ENCODE measurements around the gene KRT72.
"Not testable (repeated sequence)": the region's sequence is repeated elsewhere in the genome, so short reads cannot be mapped to it uniquely, and the experiment has no call there.

The KRT72 gene

DNA sequence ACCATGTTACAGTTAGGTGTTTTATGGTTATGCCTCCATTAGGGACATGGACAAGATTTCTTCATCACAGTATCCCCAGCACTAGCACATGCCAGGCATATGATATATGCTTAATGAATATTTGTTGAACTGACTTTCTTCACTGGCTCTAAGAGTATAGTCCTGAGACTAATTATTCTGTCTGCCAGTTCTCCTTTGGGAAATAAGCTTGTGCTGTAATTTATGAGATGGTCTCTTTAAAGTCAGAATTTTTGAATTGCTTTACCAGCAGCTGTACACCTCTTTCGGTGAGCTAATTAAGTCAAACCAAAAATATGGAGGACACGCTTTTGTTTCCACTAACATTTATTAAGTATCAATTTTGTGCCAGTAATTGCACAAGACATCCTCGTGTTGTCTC is 4.8 kb upstream of the KRT72 start:
- DNase-seq, result no peak

DNA sequence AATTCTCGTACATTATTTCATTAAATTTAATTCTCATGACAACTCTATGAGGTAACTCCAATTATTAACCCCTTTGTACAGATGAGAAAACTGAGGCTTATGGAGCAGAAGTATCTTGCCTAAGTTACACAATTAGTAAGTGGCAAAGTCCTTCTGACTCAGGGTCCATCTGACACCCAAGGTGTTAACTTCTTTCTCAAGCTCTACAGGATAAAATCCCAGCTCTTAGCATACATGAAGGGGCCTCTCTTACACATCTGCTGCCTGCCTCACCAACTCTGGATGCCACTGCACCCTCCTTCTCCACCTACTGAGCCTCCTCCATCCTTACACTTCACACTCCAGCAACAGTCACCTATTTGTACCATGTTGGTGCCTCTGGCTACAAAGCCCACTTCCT is 4.3 kb upstream of the KRT72 start:
- no peak for DNase-seq

DNA sequence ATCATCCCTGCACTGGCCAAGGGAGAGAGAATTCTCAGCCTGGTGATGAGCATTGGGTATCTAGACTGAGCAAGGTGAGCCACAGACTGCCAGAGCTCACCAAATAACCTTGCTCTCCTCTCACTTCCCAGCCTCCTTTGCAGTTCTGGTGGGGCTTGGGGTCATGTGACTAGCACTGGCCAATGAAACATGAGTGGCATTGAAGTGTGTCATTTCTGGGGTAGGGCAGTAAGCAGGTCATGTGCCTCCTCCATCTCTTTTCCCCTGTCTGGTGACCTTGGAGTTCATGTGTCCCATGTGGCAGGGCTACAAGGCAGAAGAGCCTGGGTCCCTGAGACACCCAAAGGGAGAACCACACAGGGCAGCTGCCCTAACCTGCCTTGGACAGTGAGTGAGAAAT is 3.6 kb upstream of the KRT72 start:
- DNase-seq, result peak; percentile 8

DNA sequence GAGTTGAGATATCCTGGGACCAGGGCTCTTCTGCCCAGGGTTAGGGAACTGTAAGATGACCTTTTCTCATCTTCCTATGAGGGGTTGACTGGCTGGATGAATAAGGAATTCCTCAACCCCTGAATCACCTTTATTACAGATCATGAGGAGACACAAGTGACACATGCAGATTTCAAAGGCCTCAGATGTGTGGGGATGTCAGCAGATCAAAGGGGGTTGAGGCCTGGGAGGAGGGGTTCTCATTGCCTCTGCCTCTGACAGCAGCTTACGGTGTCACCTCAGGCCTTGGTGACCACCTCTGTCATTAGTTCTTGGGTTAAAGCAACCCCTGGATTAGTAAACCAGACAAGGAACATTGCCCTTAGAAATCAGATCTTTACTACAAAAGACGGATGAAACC is 2.1 kb upstream of the KRT72 start:
- no peak for DNase-seq

DNA sequence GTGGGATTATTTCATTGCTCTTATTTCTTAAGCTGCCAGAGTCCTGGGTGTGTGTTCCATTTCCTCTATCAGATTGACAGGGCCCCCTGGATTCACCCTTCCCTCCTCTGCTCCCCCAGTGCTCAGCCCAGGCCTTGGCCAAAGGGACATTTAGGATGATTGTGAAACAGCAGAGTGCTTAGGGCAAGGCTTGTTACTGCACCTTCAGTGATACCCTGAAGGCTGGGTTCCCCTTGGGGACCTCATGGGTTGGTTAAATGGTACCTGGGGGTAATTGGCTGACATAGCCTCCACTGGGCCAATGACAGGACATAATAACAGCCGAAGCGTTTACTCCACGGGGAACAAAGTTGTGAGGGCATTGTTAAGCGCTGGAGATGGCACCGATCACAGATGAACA is 1.3 kb upstream of the KRT72 start:
- DNase-seq, result no peak

DNA sequence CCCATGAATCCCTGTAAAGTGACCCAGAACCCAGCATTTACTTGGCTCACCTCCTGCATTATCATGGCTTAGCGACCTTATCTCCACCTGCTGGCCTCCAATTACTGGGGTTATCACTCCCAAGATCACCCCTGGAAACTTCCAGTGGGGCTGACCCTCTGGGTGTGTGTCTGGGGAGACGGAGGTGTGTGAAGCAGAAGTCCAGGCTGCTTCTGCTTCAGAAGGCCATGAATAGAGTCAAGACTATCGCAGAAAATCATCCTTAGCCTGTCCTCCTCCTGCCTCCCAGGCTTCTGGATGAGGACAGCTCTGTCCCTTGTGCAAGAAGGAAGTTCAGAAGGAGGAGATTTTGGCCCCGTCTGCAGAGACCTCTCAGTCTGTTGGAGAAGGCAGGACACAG is 408 bp upstream of the KRT72 start:
- DNase-seq, result no peak

DNA sequence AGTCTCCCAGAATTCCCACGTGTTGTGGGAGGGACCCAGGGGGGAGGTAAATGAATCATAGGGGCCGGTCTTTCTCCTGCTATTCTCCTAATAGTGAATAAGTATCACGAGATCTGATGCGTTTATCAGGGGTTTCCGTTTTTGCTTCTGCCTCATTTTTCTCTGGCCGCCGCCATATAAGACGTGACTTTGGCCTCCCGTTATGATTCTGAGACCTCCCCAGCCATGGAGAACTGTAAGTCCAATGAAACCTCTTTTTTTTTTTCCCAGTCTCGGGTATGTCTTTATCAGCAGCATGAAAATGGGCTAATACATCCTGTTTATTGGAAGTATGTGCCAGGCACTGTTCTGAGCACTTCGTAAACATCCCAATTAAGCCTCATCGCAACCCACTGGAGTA is 788 bp downstream of the KRT72 start:
- DNase-seq, result no peak

DNA sequence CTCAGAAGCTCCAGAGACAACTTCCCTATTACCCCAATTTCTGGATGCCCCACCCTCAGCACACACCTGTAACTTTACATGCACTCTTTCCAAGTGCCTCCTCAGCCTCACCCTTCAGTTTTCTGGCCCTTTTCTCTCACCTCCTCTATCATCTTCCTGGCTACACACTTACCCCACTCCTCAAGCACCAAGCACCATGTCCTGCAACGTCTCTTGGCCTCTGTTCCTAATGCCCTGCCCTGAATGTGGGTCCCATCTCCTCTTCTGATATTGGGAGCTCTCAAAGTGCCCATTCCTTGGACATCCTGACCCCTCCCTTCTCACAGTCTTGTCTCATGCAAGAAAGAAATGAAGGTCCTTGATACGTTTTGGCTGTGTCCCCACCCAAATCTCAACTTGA is 1.2 kb downstream of the KRT72 start:
- DNase-seq, result no peak

DNA sequence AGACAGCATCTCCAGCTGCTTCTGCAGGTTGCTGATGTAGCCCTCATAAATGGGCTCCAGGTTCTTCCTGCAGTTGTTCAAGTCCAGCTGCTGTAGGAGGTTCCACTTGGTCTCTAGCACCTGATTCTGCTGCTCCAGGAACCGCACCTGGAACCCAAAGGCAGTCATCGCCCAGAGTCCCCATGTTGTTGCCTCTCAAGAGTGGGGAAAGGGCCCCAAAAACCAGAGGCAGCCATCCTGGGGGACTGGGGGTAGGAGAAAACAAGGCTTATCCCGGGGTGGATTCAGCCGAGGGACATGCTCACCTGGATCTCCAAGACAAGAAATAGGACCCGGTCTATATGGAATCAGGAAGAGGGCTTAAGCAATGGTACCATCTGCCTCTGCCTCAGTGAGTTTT is 2.3 kb downstream of the KRT72 start:
- DNase-seq, result no peak

DNA sequence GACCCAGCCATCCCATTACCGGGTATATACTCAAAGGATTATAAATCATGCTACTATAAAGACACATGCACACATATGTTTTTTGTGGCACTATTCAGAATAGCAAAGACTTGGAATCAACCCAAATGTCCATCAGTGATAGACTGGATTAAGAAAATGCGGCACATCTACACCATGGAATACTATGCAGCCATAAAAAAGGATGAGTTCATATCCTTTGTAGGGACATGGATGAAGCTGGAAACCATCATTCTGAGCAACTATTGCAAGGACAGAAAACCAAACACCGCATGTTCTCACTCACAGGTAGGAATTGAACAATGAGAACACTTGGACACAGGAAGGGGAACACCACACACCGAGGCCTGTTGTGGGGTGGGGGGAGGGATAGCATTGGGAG is 7.0 kb downstream of the KRT72 start:
- not testable (repeated sequence) for DNase-seq

DNA sequence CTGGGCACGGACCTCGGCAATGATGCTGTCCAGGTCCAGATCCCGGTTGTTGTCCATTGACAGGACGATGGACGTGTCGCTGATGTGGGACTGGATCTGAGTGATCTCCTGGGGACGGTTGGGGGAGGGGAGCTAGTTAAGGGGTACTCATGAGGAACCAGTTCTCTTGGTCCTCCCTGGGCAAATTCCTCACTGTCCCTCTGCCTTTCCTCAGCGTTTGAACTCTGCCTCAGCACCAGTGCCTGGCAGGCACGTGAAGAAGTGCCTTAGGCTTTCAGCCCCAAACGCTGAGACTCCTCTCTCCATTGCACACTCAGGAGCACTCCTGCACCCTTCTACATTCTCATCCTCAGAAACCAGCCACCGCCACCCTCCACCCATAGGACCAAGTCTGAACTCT is 9.7 kb downstream of the KRT72 start:
- DNase-seq, result no peak

DNA sequence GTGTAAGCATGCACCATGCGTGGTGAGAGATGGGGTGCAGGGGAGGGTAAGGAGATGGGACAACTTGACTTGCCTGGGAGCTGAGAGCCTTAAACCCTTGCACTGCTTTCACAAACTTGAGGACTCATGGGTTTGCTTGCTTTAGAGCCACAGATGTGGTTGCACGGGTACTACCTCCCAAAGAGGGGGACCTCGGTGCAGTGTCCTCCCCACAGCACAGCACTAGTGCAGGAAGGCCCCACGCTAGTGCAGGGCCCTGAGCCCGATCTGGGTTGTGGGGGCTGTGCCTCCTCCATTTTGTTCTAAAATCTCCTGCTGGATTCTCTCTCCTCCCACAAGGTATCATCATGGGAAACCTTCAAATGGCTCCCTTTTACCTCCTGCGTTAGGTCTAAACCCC is 11.2 kb downstream of the KRT72 start:
- DNase-seq, result no peak

DNA sequence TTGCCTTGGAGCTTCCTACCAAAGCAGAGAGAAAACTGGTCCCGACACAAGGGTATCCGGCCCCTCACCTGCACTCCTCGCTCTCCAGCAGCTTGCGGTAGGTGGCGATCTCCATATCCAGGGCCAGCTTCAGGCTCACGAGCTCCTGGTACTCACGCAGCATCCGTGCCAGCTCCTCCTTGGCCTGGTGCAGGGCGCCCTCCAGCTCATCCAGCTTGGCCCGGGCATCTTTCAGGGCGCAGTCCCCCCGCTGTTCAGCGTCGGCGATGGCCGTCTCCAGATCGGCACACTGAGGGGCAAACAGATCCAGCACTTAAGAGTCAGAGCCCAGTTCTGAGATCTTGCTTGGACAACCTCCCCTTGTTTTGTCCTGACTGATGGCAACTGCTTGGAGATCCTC is 13.7 kb downstream of the KRT72 start:
- DNase-seq, result no peak

DNA sequence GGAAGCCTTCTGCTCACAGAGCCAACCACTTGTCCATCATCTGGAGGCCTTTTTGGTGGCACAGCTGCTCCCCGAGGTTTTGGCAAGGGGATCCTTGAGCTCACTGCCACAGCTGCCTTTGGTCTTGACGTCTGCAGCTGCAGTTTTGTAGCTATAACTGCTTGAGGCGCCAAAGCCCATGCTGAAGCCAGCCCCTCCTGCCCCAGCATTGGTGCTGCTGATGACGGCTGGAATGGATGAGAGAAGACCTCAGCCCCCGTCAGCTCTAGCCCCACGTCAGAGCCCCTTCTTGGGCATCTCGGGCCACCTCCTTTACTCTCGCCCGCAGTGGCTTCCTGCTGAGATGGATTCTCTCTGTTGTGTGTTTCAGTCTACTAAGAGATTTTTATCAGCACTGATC is 15.3 kb downstream of the KRT72 start:
- DNase-seq, result no peak

DNA sequence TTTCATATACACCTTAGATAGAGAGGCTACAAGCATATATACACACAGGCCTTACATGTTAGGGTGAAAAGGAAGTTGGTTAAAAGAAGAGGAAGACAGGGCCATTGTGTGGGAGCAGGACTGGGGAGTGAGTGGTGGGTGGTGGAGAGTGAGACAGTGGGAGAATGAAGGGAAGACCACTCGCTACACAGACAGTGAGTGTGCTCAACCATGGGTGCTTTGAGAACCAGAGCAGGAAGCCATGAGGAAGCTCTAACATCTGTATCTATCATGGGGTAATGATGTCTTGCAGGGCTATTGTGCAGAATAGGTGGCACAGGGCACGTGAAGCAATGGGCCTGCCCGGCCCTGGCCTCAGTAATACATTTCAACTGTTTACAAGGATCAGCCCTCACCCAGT is 16.2 kb downstream of the KRT72 start:
- peak; percentile 6 for DNase-seq

DNA sequence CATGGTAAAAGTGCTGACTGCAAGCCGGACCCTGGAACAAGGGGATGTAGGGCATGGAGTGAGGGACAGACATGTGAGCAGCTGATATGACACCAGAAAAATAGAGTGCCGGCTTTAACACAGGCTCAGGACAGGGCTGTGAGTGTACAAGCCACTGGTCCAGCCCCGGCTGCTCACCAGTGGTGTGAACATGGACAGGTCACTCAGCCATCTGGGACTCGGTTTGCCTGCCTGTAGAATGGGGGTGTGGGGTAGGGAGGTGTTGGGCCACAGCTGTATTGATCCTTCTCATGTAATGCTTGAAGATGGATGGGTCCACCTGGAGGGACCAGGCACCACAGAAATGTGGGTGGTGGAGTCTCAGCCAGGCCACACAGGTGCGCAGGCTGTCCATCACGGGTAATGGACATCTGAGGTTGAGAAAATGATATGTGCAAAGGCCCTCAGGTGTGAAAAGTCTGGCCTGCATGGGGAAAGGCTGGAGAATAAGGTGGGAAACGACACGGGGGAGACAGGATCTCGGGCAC is 17.0 kb downstream of the KRT72 start:
- DNase-seq, result no peak

DNA sequence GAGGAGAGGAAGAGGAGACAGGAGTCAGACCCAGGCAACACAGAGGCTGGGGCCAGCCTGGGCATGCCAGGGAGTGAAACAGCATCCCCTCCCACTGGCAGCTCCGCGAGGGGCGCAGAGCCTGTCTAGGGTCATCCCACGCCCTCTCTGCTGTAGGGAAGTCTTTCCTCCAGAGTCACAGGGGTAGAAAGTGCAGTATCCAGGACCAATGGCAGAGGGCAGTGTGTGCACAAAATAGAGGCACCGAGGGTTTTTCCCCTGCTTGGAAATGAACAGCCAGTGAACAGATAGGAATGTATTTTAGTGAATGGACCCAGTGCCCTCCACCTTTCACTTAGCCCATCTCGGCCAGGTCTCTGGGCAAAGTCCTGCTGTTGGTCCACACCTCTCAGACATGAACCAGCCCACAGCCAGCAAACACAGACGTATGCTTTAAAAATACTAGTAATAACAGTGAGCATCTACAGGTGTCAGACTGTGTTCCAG is 18.2 kb downstream of the KRT72 start:
- peak; percentile 82 for DNase-seq

DNA sequence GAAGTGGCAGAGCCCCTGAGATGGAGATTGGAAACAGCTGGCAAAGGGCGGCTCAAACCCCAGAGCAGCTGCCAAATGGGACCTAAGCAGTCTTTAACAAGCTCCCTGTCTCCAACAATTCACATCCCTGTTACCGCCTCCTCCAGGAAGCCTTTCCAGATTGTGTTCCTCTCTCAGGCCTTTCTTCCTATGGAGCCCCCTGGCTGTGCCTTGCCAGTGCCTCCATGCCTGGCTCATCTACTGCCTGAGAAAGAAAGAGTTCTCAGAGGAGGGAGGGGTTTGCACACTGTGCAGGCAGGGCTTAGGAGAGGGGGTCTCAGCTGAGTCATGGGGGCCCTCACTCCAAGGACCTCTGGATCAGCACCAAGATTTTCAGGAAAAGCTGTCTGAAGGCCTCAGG is 18.8 kb downstream of the KRT72 start:
- no peak for DNase-seq

DNA sequence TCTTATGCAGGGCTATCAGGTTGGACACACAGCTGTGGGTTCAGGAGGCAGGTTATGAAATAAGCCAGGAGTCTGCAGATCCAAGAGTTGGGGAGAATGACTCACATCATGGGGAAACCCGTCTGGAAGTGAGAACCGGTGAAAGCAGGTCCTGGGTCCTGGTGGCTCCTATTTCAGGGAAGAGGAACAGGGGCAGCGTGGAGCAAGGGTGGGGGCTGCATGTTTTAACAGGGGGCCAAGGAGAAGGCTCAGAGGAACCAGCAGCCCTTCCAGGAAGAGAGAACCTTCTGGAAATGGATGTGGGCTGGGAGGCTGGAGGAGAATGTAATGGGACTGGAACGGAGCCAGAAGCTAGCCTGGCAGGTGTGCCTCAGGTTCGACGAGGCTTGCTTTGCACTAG is 19.8 kb downstream of the KRT72 start:
- no peak for DNase-seq

DNA sequence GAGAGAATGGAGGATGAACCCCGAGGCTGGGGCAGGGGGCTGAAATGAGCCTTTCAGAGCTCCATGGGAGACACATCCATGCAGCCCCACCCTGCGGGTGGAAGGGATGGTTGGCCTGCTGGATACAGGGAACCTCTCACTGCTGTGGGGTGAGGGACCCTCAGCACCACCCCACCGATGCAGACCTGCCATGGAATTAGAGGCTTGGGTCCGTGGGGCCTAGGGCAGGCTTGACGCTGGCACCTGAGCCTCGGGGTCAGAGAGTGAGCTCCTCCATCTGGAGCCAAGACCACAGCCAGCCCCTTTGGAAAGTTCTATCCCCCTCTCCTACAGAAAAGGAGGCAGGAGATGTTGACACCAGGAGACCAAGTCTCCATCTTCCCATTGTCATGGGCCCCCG is 20.2 kb downstream of the KRT72 start:
- no peak for DNase-seq

DNA sequence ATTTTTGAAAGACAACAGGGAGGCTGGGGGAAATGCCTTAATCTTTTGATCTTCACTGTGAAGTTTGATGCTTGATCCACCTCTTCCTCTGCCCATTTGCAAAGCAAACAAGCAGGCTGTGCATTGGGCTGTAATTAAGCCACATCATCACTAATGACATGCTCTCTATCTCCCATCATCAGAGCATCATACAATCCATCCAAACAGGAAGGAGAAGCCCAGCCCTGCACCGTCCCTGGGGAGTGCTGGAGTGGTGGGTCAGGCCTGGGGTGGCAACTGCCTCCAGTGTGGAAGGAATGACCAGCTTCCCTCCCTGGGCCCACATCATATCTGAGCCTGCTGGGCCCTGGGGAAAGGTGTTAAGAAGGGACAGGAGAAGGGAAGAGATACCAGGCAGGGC is 20.8 kb downstream of the KRT72 start:
- no peak for DNase-seq

DNA sequence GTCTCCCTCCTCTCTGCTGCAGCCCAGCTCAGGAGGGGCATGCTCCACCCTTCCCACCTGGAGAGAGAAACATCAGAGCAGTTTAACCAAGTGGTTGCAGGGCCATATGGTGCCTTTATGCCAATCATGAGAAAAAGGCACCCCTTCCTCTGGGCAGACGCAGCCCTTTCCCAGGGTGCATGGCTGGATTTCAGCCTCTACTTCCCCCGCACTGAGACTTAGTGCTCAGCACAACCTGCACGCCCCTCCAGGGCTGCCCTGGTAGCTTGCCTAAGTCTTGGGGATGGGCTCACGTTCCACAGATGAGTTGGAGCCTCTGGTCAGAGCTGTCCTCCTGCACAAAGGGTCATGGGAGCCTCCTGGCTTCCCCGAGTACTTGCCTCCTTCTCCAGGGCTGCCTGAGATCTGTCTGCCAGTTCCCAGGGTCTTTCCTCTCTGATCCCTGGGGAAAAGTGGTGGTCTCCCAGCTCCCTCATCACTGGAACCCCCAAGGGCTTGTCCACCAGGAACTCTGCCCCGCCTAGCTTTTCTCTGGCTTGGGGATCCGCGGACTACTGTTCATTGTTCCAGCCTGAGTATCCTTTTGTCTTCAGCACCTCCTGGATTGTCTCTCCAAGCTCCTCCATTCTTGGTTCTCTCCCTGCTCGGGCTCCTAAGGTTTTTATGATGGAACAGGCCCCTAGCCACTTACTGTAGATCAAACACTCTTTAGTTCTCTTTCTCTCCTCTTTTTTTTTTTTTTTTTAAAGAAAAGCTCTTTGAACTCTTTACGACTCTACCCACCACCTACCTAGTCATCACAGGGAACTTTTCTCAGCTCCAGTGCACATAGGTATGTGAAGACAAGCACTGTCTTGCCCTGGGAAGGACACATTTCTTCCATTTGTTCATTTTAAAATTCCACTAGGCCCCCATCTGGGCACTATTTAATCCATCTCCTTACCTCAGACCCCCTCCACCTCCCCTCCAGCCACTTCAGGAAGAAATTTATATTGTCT is 21.5 kb downstream of the KRT72 start:
- no peak for DNase-seq

DNA sequence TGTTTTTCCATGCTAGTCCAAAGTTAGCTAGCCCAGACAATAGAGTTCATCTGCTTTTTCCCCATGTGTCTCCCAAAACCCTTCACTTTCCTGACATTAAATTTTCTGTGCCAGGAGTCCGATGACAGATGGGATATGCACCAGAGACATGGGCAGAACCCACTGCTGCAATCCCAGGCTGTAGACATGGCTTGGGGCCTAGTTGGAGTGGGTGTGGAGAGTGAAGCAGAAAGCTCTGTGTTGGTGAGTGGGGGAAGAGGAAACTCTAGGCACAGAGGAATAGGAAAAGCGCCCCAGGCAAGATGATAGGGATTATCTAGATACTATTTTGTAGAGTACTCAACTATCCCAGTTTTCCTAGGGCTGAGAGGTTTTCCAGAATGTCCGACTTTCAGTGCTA is 22.8 kb downstream of the KRT72 start:
- DNase-seq, result no peak

DNA sequence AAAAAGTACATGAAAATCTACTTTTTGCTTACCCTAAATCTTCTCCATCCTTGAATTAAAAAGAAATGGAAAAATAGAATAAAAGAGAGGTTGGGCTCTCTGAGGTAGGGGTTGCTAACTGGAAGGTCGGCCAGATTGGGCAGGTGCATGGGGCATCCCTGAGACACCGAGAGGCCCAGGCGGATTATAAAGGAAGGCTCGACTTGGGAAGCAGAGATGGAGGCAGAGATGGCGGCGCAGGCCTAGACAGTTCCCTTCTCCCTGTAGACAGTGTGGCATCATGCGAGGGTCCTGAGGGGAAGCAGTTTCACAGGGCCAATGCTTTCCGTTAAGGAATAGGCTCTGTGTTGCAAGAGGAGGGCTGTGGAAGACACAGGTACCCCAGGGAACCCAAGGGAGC is 23.9 kb downstream of the KRT72 start:
- DNase-seq, result no peak

DNA sequence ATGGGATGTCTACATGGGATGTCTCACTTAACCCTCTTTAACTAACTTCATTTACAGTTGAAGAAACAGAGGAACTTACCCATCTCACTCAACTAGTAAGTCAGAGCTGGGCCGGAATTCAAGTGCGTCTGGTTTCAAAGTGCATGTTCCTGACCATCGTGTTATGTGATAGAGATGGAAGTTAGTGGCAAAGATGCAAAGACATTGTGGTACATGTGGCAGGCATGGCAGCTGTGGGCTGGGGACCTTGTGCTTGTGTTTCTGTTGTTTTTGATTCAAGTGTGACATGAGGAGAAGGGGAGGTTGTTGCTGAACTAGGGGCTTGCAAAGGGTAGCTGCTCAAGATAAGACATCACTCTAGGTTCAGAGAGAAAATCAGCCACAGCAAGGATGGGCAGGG is 25.3 kb downstream of the KRT72 start:
- no peak for DNase-seq

Data from OCI-M1 (cell line).